GM19043 (cell line): ENCODE results near the gene PQBP1.
A peak's percentile ranks its signal among the peaks of the same experiment; 100 is the strongest.

Source experiments
- ATAC-seq: cut with Tn5 transposase; IDR thresholded peaks from one replicate; pipeline ENCODE4 v1.9.1; 2021; ENCODE audit warnings: low read depth; ENCODE audit not compliant: unreplicated experiment

PQBP1 gene

DNA sequence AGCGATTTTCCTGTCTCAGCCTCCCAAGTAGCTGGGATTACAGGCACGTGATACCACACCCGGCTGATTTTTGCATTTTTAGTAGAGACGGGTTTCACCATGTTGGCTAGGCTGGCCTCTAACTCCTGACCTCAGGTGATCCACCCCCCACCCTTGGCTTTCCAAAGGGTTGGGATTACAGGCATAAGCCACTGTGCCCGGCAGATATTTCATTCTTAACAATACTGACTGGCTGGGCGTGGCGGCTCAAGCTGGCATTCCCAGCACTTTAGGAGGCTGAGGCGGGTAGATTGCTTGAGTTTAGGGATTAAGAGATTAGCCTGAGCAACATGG is 1.3 kb downstream of the PQBP1 start:
- no peak for ATAC-seq

DNA sequence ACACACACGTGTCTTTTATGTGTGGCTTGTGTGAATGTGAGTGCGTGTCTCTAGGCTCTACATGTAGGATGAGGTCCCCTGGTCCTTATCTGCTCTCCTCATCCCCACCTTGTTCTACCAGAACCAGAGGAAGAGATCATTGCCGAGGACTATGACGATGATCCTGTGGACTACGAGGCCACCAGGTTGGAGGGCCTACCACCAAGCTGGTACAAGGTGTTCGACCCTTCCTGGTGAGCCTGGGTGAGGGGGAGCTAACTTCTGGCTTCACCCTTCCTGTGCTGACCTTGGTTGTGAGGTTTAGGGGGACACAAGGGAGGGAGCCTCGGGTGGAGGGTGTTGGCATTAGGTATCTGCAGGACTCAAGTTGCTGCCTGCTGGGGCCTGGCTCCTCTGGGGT is 3.3 kb downstream of the PQBP1 start:
- no peak for ATAC-seq

DNA sequence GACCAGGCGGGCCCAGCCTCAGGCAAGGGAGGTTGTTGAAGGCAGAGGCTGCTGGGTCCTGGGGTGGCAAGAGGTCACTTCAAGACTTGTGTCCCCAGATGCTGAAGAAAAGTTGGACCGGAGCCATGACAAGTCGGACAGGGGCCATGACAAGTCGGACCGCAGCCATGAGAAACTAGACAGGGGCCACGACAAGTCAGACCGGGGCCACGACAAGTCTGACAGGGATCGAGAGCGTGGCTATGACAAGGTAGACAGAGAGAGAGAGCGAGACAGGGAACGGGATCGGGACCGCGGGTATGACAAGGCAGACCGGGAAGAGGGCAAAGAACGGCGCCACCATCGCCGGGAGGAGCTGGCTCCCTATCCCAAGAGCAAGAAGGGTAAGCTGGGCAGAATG is 4.4 kb downstream of the PQBP1 start:
- ATAC-seq, result no peak

DNA sequence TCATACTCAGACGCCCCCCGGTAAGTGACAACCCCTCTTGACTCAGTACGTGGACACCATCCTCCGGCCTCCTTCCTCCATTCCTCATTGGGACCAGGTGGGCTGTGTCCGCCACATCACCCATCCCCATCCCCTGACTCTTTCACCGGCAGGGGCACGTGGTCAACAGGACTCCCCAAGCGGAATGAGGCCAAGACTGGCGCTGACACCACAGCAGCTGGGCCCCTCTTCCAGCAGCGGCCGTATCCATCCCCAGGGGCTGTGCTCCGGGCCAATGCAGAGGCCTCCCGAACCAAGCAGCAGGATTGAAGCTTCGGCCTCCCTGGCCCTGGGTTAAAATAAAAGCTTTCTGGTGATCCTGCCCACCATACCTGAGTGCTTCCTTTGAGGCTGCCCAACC is 5.0 kb downstream of the PQBP1 start:
- no peak for ATAC-seq

DNA sequence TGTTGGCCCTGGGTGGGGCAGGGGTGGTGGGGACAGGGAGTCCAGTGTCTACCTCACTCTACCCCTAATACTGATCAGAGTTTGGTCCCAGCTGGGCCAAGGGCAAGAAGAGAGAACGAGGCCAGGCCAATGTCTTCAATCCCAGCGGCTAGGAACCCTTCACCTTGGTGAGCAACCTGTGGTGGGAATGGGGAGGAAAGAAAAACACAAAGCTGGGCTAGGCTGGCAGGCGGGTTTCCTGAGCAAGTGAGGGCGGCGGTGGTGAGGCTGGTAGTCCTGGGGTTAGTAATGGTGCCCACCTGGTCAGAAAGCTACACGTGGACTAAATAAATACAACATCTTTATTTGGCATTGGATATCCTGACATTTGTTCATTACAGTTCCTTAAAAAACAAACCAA is 5.6 kb downstream of the PQBP1 start:
- no peak for ATAC-seq

GRCh38 chrX:48904180-48904579 is 6.5 kb downstream of the PQBP1 start:
- no peak for ATAC-seq

GRCh38 chrX:48904626-48905025 is 6.9 kb downstream of the PQBP1 start:
- ATAC-seq, result no peak

GRCh38 chrX:48905090-48905790 is 7.5 kb downstream of the PQBP1 start:
- ATAC-seq, result no peak

DNA sequence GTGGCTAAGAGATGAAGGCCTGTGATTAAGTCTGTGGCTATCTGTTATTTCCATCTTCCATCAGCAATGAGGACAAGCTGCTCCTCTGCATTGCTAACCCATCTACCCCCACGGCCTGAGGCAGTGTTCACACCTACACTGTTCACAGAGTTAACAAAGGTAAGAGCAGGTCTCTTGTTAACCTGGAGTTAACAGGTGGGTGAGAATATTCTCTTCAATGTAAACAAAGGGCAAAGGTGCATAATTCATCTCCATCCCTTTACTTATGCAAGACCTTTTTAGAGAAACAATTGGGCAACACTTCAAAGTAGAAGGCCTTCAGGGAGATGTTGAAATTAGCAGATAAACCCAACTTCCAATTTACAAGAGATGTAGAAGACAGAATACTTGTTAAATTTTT is 10.9 kb downstream of the PQBP1 start:
- no peak for ATAC-seq

DNA sequence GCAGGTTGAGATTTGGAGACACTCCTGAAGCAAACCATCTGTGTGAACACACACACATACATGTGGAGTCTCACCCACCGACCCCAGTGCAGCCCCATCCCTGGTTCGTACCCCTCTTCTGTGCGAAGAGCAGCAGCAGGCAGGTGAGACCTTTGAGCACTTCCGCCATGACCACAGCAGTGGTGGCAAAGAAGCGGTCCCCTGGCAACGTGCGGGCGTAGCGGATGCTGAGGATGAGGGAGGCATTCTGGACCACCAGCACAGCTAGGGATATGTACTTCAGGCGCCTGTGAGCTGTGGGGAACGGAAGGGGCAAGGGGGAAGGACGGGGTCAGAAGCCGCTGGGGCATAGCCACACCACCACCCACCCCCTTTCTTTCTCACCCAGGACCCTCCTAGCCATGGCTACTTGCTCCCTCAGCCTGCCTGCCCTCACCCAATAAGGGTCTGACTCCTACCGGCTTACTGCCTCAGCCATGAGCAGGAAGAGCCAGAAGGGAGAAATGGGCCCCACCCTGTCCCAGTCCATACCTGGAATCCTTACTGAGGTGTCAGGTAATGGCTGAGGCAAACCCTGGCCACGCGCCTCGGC is 12.1 kb downstream of the PQBP1 start:
- ATAC-seq, result no peak

GRCh38 chrX:48910926-48911411 is 13.2 kb downstream of the PQBP1 start:
- no peak for ATAC-seq

DNA sequence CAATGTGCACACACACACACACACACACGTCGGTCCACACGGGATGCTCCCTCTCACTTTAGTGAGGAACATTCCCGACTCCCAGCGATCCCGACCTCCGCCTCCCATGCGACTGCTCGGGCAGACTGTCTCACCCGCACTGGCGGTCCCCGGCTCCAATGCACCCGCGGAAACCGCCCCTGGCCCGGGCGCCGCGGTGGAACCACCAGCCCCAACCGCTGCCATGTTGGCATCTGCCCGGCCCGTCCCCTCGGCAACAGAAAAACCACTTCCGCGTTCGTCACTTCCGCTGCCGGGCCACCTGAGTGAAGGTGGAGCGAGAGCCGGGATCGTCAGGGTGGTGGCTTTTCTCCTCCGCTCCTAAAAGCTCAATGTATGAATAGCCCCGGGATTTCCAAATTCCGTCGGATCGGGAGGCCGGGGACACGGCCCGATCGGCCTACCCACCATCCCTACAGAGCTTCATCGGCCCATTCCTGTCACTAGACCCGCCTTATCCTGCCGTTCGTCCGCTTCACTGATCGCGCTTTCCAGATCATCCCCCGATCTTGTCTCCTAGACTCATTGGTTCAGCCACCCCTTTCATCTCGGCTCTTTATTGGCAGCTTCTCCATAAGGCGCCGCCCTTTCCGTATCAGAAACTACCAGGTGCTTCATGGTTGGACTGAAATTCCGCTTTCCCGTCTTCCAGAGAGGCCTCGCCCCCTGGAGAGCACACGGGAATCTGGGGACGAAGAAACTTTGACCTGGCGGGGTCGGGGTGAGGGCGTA is 13.9 kb downstream of the PQBP1 start, which contains the start of gene SLC35A2:
SLC35A2 (minus strand) TSS at position 235 of the 771 bp plus-strand sequence; CDS start at position 225, 10 bp downstream.
- peak; percentile 63 for ATAC-seq

DNA sequence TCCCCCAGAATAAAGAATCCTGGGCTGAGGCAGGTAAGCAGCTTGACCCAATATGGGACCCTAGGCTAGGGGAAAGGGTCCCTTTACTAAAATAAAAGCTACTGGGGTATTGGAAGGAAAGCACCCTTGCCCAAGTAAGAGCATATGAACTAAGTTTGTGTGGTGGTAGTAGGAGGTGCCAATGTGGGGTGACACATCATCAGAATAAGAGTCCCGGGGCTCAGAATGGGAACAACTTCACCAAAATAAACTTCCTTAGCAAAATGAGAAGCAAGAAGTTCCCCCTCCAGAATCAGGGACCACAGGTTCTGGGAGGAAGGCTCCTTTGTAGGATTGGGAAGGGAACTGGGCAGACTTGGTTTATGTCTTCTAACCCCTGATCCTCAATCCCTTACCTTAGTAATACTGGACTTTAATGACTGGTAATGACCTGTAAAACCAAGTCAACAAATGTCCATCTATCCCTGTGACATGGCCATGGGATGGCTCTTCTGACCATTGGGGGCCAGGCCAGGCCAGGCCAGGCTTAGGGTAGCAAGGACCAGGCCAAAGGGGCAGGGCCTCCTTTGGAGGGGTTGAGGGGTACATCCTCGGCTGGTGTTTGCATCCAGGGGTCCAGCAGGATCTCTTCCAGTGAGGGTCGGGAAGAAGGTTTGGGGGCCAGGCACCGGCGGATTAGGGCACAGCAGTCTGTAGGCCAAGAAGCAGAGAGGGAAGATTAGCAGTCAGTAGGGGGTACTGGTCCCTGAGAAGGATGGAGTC is 16.1 kb downstream of the PQBP1 start:
- ATAC-seq, result no peak

DNA sequence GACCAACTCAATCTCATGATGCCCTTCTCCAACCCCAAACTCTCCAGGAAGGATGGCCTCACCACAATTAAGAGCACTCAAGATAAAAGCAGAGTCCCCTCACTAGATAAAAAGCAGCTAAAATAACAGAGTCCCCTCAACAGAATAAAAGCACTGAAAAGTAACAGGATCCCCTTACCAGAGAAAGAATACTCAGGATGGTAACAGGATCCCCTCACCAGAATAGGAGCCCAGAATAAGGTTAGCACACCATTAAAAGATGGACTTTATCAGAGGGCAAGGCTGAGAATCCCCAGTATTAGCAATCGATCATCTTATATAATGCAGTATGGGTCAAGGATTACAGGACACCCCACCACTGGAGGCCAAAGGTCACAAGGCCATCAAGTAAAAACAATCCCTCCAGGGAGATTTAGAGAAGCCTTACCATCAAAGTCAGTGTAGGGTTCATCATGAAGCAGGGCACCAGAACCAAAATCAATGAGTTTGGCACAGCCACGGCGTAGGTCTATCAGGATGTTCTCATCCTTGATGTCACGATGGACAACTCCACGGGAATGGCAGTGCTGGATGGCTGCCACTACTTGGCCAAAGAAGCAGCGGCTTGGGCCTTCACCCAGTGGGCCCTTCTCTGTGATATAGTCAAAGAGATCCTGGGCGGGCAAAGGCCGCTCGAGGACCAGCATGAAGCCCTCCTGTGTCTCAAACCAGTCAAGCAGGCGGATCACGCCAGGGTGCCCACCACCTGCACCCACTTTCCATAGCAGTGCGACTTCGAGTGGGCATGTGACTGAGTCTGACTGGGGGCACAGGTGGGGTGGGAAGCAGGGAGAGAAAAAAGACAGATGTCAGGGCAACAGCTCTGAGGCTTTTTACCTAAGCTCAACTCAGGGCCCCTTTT is 17.1 kb downstream of the PQBP1 start:
- ATAC-seq, result no peak

DNA sequence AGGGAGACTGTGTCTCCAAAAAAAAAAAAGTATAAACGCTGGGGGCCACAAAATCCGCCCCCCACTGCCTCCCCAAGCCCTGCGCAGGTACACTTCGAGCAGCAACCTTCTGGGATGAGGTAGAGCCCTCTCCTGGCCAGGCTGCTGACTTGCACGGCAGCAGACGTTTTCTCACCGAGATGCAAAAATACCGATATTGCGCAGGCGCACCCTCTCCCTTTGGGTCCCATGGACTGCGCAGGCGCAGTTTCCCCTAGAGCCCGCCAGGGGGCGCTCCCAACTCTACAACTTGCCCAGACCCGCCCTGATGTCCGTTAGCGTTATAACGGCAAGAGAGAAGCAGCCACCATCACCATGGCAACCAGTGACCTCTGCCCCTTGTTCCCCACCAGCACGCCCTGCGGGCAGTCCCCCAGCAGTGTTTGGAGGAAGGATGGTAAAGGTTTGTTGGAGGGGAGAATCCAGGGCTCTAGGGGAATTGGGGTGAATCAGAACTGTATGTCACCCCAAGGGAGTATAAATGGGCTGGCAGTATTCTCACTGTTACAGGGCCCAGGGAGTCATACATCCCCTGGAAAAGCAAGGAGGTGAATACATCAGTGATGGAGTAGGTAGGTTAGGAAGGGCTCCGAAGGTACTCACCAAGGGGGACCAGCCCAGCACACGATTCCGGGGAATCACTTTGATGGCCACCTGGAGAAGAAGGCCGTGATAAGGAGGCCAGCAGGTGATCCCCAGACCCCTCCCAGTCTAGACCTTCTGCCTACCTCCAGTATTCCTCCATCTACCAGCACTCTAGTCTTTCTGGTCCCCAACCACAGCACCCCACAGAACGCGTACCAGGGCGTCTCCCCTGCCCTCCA is 19.6 kb downstream of the PQBP1 start:
- ATAC-seq, result no peak

- no peak for ATAC-seq
Measured at GRCh38 chrX:48918301-48918642, 20.5 kb downstream of the PQBP1 start.

DNA sequence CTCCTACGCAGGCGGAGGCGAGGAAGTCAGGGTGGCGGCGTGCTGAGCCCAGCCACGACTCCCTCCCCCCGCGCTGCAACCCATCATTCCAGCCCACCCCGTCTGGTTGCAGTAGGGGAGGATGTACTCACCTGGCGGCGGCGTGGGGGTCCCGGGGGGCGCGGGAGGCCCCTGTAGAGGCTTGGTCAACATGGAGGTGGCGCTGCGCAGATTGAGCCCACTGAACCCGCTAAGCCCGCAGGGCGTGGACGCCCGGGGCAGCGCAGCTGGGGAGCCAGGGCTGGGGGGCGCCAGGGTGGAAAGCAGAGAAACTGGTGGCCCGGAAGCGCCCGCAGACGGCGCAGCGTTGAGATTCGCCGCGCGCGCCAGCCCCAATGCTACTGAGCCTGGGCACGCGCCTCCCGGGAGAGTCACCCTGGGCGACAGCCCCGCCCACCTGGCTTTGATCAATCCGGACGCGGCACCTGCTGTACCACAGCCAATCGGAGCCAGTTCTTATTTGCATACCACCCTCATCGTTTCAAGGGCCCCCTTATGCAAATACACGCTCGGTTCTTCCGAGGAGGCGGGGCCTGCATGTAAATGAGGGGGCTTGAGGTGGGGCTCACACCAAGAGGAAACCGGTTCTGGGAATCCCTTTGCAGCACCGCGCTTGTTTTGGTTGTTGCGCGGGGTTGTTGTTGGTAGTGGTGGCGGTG is 21.1 kb downstream of the PQBP1 start, which contains the start of gene PIM2:
PIM2 (minus strand) TSS at position 382 of the 698 bp plus-strand sequence; CDS start at position 192, 190 bp downstream.
- peak; percentile 81 for ATAC-seq

GRCh38 chrX:48919360-48919841 is 21.7 kb downstream of the PQBP1 start:
- no peak for ATAC-seq
